ENCODE data around the gene TMEM245.

The TMEM245 gene

DNA sequence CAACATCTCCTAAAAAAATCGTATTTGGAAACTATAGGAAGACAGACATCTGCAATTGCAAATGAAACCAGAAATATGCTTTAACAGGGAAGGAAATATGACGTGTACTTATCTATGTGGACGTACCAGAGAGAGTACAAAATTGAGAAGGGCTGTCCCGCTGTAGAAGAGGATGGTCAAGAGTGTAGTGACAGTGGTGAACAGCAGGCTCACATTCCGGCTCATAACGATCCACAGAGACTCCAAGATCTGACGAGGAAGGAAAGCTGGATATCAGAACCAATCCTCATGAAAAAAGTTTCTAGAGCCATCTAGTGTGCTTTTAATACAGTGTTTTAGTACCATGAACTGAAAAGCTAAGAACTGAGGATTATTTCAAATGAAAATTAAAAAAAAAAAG, 69.3 kb downstream of the TMEM245 start:
- Histone ChIP-seq H3K9me3 (ENCODE audit: control insufficient read depth in 2 of 2, low read length in 2 of 2) (no peaks in the 10 kb centered on the region), H3K9ac (ENCODE audit: low read depth in 1 of 2, low read length in 2 of 2) (no peak overlapping the region), H3K4me1 (ENCODE audit: control insufficient read depth in 2 of 2, insufficient read depth in 2 of 2, low read length in 2 of 2) (no peaks in the 10 kb centered on the region), H3K27me3 (ENCODE audit: control insufficient read depth in 2 of 2, insufficient read depth in 2 of 2, low read length in 2 of 2) (no peaks in the 10 kb centered on the region), H3K27ac (ENCODE audit: low read depth in 2 of 2, low read length in 2 of 2) (no peak overlapping the region), H3K36me3 (ENCODE audit: control insufficient read depth in 2 of 2, insufficient read depth in 2 of 2, low read length in 2 of 2) (peaks cover 56 to 68% of the 10 kb centered on the region in 2 donors), H3K4me3 (ENCODE audit: low read length in 2 of 2) (no peak overlapping the region)

DNA sequence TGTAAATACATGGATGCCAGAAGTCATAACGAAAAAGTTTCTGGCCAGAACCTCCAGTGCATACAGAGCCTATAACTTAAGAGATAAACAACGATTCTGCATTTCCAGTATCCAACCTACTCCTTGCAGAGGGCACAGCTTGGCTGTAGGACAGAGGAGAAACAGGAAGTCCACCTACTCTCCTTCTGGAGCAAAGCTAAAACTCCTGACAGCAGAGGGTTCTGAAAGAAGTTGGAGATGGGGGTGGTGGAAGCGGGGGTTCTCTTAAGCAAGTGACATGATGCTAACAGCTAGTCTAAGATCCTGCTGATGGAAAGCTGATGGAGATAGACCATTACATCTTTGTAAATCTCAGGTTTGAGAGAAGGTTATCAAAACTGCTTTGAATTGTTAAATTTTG, 70.9 kb downstream of the TMEM245 start:
- H3K27me3 ChIP-seq (ENCODE audit: control insufficient read depth in 2 of 2, insufficient read depth in 2 of 2, low read length in 2 of 2), result no peaks in the 10 kb centered on the region
- H3K4me3 ChIP-seq (ENCODE audit: low read length in 2 of 2), result no peak overlapping the region
- H3K9ac ChIP-seq (ENCODE audit: low read depth in 1 of 2, low read length in 2 of 2), result no peak overlapping the region
- no peaks in the 10 kb centered on the region for H3K4me1 ChIP-seq (ENCODE audit: control insufficient read depth in 2 of 2, insufficient read depth in 2 of 2, low read length in 2 of 2)
- H3K36me3 ChIP-seq (ENCODE audit: control insufficient read depth in 2 of 2, insufficient read depth in 2 of 2, low read length in 2 of 2), result peaks cover 52 to 61% of the 10 kb centered on the region in 2 donors
- H3K9me3 ChIP-seq (ENCODE audit: control insufficient read depth in 2 of 2, low read length in 2 of 2), result no peaks in the 10 kb centered on the region
- no peak overlapping the region for H3K27ac ChIP-seq (ENCODE audit: low read depth in 2 of 2, low read length in 2 of 2)

- no peak overlapping the region for H3K4me3 ChIP-seq (ENCODE audit: low read length in 2 of 2)
- no peaks in the 10 kb centered on the region for H3K9me3 ChIP-seq (ENCODE audit: control insufficient read depth in 2 of 2, low read length in 2 of 2)
- no peaks in the 10 kb centered on the region for H3K27me3 ChIP-seq (ENCODE audit: control insufficient read depth in 2 of 2, insufficient read depth in 2 of 2, low read length in 2 of 2)
- no peak overlapping the region for H3K27ac ChIP-seq (ENCODE audit: low read depth in 2 of 2, low read length in 2 of 2)
- no peaks in the 10 kb centered on the region for H3K4me1 ChIP-seq (ENCODE audit: control insufficient read depth in 2 of 2, insufficient read depth in 2 of 2, low read length in 2 of 2)
- peaks cover 49 to 59% of the 10 kb centered on the region in 2 donors for H3K36me3 ChIP-seq (ENCODE audit: control insufficient read depth in 2 of 2, insufficient read depth in 2 of 2, low read length in 2 of 2)
- no peak overlapping the region for H3K9ac ChIP-seq (ENCODE audit: low read depth in 1 of 2, low read length in 2 of 2)
Measured at GRCh38 chr9:109047259-109047658, 72.5 kb downstream of the TMEM245 start.

- no peaks in the 10 kb centered on the region for H3K4me1 ChIP-seq (ENCODE audit: control insufficient read depth in 2 of 2, insufficient read depth in 2 of 2, low read length in 2 of 2)
- H3K27me3 ChIP-seq (ENCODE audit: control insufficient read depth in 2 of 2, insufficient read depth in 2 of 2, low read length in 2 of 2), result no peaks in the 10 kb centered on the region
- no peak overlapping the region for H3K4me3 ChIP-seq (ENCODE audit: low read length in 2 of 2)
- H3K27ac ChIP-seq (ENCODE audit: low read depth in 2 of 2, low read length in 2 of 2), result no peak overlapping the region
- no peak overlapping the region for H3K9ac ChIP-seq (ENCODE audit: low read depth in 1 of 2, low read length in 2 of 2)
- H3K36me3 ChIP-seq (ENCODE audit: control insufficient read depth in 2 of 2, insufficient read depth in 2 of 2, low read length in 2 of 2), result peaks cover 42 to 55% of the 10 kb centered on the region in 2 donors
- H3K9me3 ChIP-seq (ENCODE audit: control insufficient read depth in 2 of 2, low read length in 2 of 2), result no peaks in the 10 kb centered on the region
Measured at GRCh38 chr9:109046346-109046745, 73.4 kb downstream of the TMEM245 start.

DNA sequence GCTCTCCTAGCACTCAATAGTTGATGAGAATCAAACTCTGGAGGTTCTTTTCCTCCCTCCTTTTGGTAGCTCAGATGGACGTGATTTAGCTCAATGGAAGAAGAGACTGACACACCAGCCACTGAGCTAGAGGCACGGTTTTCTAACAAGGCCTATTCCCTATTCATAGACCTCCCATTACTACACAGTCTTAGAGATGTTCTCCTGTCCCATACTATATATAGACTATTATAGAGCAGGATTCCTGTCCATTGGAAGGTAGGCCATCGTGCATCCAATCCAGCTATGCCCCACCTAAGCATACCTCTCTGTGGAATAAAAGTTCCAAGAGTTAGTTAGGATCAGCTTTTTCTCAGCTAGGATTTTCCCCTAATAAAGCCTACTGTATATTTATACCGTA, 76.2 kb downstream of the TMEM245 start:
- H3K27ac ChIP-seq (ENCODE audit: low read depth in 2 of 2, low read length in 2 of 2), result no peak overlapping the region
- H3K4me1 ChIP-seq (ENCODE audit: control insufficient read depth in 2 of 2, insufficient read depth in 2 of 2, low read length in 2 of 2), result no peaks in the 10 kb centered on the region
- no peaks in the 10 kb centered on the region for H3K27me3 ChIP-seq (ENCODE audit: control insufficient read depth in 2 of 2, insufficient read depth in 2 of 2, low read length in 2 of 2)
- H3K9me3 ChIP-seq (ENCODE audit: control insufficient read depth in 2 of 2, low read length in 2 of 2), result no peaks in the 10 kb centered on the region
- H3K4me3 ChIP-seq (ENCODE audit: low read length in 2 of 2), result no peak overlapping the region
- peaks cover 35 to 39% of the 10 kb centered on the region in 2 donors for H3K36me3 ChIP-seq (ENCODE audit: control insufficient read depth in 2 of 2, insufficient read depth in 2 of 2, low read length in 2 of 2)
- no peak overlapping the region for H3K9ac ChIP-seq (ENCODE audit: low read depth in 1 of 2, low read length in 2 of 2)

- Histone ChIP-seq H3K4me3 (ENCODE audit: low read length in 2 of 2) (no peak overlapping the region), H3K27ac (ENCODE audit: low read depth in 2 of 2, low read length in 2 of 2) (no peak overlapping the region), H3K36me3 (ENCODE audit: control insufficient read depth in 2 of 2, insufficient read depth in 2 of 2, low read length in 2 of 2) (peaks cover 20 to 25% of the 10 kb centered on the region in 2 donors), H3K27me3 (ENCODE audit: control insufficient read depth in 2 of 2, insufficient read depth in 2 of 2, low read length in 2 of 2) (no peaks in the 10 kb centered on the region), H3K4me1 (ENCODE audit: control insufficient read depth in 2 of 2, insufficient read depth in 2 of 2, low read length in 2 of 2) (no peaks in the 10 kb centered on the region), H3K9ac (ENCODE audit: low read depth in 1 of 2, low read length in 2 of 2) (no peak overlapping the region), H3K9me3 (ENCODE audit: control insufficient read depth in 2 of 2, low read length in 2 of 2) (no peaks in the 10 kb centered on the region)
Measured at GRCh38 chr9:109040571-109040970, 79.2 kb downstream of the TMEM245 start.

DNA sequence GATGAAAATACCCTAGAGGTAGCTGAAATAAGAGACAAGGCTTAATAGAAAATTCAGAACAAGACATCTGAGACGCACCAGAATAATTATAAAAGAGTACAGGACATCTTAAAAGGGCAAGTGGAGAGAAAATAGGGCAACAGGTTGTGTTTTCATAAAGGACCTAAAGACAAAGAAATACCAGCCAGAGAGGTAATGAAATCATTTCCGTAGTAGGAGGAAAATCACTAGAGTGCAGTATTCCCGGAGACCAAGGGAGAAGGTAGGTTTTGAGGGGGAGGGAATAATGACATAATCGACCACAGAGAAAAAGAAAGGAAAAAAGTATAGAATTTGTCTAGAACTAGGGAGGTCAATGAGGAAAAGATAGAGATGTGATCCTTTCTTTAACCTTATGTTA, 80.2 kb downstream of the TMEM245 start:
- Histone ChIP-seq H3K4me1 (ENCODE audit: control insufficient read depth in 2 of 2, insufficient read depth in 2 of 2, low read length in 2 of 2) (no peaks in the 10 kb centered on the region), H3K36me3 (ENCODE audit: control insufficient read depth in 2 of 2, insufficient read depth in 2 of 2, low read length in 2 of 2) (peaks cover 20 to 23% of the 10 kb centered on the region in 2 donors), H3K9ac (ENCODE audit: low read depth in 1 of 2, low read length in 2 of 2) (no peak overlapping the region), H3K27me3 (ENCODE audit: control insufficient read depth in 2 of 2, insufficient read depth in 2 of 2, low read length in 2 of 2) (no peaks in the 10 kb centered on the region), H3K9me3 (ENCODE audit: control insufficient read depth in 2 of 2, low read length in 2 of 2) (no peaks in the 10 kb centered on the region), H3K4me3 (ENCODE audit: low read length in 2 of 2) (no peak overlapping the region), H3K27ac (ENCODE audit: low read depth in 2 of 2, low read length in 2 of 2) (no peak overlapping the region)

- H3K4me1 ChIP-seq (ENCODE audit: control insufficient read depth in 2 of 2, insufficient read depth in 2 of 2, low read length in 2 of 2), result no peaks in the 10 kb centered on the region
- peaks cover 14 to 27% of the 10 kb centered on the region in 2 donors for H3K36me3 ChIP-seq (ENCODE audit: control insufficient read depth in 2 of 2, insufficient read depth in 2 of 2, low read length in 2 of 2)
- H3K27me3 ChIP-seq (ENCODE audit: control insufficient read depth in 2 of 2, insufficient read depth in 2 of 2, low read length in 2 of 2), result no peaks in the 10 kb centered on the region
- no peak overlapping the region for H3K4me3 ChIP-seq (ENCODE audit: low read length in 2 of 2)
- no peak overlapping the region for H3K9ac ChIP-seq (ENCODE audit: low read depth in 1 of 2, low read length in 2 of 2)
- H3K27ac ChIP-seq (ENCODE audit: low read depth in 2 of 2, low read length in 2 of 2), result no peak overlapping the region
- H3K9me3 ChIP-seq (ENCODE audit: control insufficient read depth in 2 of 2, low read length in 2 of 2), result no peaks in the 10 kb centered on the region
Measured at GRCh38 chr9:109037946-109038715, 81.6 kb downstream of the TMEM245 start.

DNA sequence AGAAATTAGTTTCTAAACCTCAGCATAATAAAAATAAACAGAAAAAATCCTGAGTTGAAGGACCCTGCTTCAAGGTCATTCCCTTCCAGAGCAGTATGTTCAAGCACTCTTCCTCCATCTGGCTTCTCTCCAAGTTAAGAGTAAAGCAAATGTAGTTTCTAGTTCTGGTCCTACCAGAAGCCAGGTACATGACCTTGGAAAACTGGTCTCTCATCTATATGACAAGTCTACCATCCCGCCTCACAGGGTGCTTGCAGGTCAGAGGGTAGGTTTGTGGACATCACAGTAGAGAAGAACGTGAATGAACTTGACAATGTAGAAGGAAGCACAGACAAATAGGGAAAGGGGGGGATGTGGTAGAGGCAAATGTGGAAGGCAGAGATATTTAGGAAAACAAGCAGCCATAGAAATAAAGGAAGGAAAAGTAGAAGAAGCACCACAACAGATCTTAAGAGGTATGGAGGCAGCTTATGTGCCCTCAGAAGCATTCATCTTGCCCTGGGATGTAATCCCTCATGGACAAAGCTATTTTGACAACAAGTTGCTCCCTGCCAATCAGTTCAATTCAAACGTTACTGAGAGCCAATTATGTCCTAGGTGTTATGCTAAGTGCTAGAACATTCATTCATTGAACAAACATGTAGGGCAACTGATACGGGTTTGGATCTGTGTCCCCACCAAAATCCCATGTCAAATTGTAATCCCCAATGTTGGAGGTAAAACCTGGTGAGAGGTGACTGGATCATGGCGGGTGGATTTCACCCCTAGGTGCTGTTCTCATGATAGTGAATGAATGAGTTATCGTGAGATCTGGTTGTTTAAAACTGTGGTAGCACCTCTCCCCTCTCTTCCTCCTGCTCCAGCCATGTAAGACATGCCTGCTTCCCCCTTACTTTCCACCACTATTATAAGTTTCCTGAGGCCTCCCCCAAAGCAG, 82.7 kb downstream of the TMEM245 start:
- Histone ChIP-seq H3K4me3 (ENCODE audit: low read length in 2 of 2) (no peak overlapping the region), H3K9ac (ENCODE audit: low read depth in 1 of 2, low read length in 2 of 2) (no peak overlapping the region), H3K36me3 (ENCODE audit: control insufficient read depth in 2 of 2, insufficient read depth in 2 of 2, low read length in 2 of 2) (peaks cover 15 to 27% of the 10 kb centered on the region in 2 donors), H3K27me3 (ENCODE audit: control insufficient read depth in 2 of 2, insufficient read depth in 2 of 2, low read length in 2 of 2) (no peaks in the 10 kb centered on the region), H3K27ac (ENCODE audit: low read depth in 2 of 2, low read length in 2 of 2) (no peak overlapping the region), H3K9me3 (ENCODE audit: control insufficient read depth in 2 of 2, low read length in 2 of 2) (no peaks in the 10 kb centered on the region), H3K4me1 (ENCODE audit: control insufficient read depth in 2 of 2, insufficient read depth in 2 of 2, low read length in 2 of 2) (no peaks in the 10 kb centered on the region)
